Measurements from ENCODE around the gene PDGFRA.

DNA sequence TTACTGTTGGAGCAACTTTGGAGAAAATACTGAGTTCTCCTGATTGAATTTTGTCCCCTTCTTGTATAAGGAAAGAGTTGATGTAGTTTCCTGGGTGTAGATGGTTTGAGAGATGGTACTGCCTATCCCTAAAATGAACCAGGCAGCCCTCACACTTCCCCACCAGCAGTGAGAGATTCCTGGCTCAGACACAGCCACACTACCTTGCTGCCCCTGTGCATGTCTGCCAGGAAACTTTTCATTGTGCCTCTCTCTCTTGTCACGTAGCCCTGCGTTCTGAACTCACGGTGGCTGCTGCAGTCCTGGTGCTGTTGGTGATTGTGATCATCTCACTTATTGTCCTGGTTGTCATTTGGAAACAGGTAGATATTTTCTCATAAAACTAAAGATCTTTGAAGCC, 45.2 kb downstream of the PDGFRA start:
- TF ChIP-seq, protein P1, sequence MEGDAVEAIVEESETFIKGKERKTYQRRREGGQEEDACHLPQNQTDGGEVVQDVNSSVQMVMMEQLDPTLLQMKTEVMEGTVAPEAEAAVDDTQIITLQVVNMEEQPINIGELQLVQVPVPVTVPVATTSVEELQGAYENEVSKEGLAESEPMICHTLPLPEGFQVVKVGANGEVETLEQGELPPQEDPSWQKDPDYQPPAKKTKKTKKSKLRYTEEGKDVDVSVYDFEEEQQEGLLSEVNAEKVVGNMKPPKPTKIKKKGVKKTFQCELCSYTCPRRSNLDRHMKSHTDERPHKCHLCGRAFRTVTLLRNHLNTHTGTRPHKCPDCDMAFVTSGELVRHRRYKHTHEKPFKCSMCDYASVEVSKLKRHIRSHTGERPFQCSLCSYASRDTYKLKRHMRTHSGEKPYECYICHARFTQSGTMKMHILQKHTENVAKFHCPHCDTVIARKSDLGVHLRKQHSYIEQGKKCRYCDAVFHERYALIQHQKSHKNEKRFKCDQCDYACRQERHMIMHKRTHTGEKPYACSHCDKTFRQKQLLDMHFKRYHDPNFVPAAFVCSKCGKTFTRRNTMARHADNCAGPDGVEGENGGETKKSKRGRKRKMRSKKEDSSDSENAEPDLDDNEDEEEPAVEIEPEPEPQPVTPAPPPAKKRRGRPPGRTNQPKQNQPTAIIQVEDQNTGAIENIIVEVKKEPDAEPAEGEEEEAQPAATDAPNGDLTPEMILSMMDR (IDR thresholded peaks at IDR 0.05), result no peak
- no peak for TF ChIP-seq POLR2A (IDR thresholded peaks at IDR 0.05)

All from Peyer's patch (tissue), 4 donors.